Activated naive CD4-positive, alpha-beta T cell treated with anti-CD3 and anti-CD28 coated beads for 36 hours (primary cell): Measurements from ENCODE around the gene ROPN1L. TPM values are rescaled to one million over a fixed set of nuclear protein-coding genes. Genes with fewer than 3 reads are reported as not detected.

Experiments
- CTCF ChIA-PET: fragments of 350-600 bp; sonication (Branson Sonifier 250); formaldehyde crosslinking; loops from one replicate; lab custom pipeline; 2021; ENCODE audit warnings: antibody characterized with exemption; lab: Charles Lee
- DNase-seq: peaks from one replicate; pipeline ENCODE4 v3.0.0-alpha.2; 2020
- H3K27ac Mint-ChIP-seq: one replicate; pipeline ENCODE4 v1.8.0; 2021; ENCODE audit warnings: mild to moderate bottlenecking, mixed read lengths
- H3K27me3 Mint-ChIP-seq: one replicate; pipeline ENCODE4 v1.8.0; 2021; ENCODE audit warnings: low read depth, mixed read lengths
- H3K36me3 Mint-ChIP-seq: one replicate; pipeline ENCODE4 v1.8.0; 2021; ENCODE audit warnings: low read depth, mixed read lengths
- H3K4me1 Mint-ChIP-seq: one replicate; pipeline ENCODE4 v1.8.0; 2021; ENCODE audit warnings: low read depth, mixed read lengths
- H3K4me3 Mint-ChIP-seq: one replicate; pipeline ENCODE4 v1.8.0; 2021; ENCODE audit warnings: mild to moderate bottlenecking, moderate library complexity, mixed read lengths
- H3K9me3 Mint-ChIP-seq: one replicate; pipeline ENCODE4 v1.8.0; 2021; ENCODE audit warnings: mixed read lengths
- intact Hi-C: fragments of 100-400 bp; cut with micrococcal nuclease; formaldehyde crosslinking; loops from one replicate; pipeline ENCODE4 v1.15.1; 2023
- total RNA-seq, 2 experiments: library from RNA; stranded (reverse); gene quantifications; one replicate each; pipeline ENCODE4 v1.2.3, GENCODE V29; 2021

ROPN1L gene
- total RNA-seq, 2 experiments from 2014 or later = not detected

DNA sequence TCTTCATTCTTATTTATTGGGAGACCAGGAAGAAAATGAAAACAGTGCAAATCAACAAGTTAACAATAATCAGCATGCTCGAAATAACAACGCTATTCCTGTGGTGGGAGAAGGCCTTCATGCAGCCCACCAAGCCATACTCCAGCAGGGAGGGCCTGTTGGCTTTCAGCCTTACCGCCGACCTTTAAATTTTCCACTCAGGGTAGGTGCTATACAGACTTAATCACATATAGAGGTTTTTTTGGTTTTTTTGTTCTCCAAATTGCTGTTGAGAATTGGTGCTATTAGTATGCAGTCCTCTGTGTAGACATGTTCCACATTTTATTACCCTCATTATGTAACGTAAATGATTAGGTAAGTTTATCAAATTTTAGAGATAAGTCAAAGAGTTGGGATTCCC lies 30.3 kb upstream of the ROPN1L start:
- no peak for DNase-seq
- intact Hi-C loops = no loop called here
- Mint-ChIP-seq H3K9me3 (no peaks in the 10 kb centered on the region), H3K4me1 (no peaks in the 10 kb centered on the region), H3K4me3 (no peak overlapping the region), H3K27ac (no peak overlapping the region), H3K27me3 (no peaks in the 10 kb centered on the region), H3K36me3 (peaks cover 46% of the 10 kb centered on the region)
- CTCF ChIA-PET = no interaction called here

GRCh38 chr5:10416868-10417267 lies 24.8 kb upstream of the ROPN1L start:
- Mint-ChIP-seq H3K27ac (no peak overlapping the region), H3K4me1 (peaks cover 42% of the 10 kb centered on the region), H3K4me3 (no peak overlapping the region), H3K27me3 (no peaks in the 10 kb centered on the region), H3K36me3 (peaks cover 70% of the 10 kb centered on the region), H3K9me3 (no peaks in the 10 kb centered on the region)
- CTCF ChIA-PET = interaction anchor here (0.7 kb wide), 1 partner anchor 194 kb away, joined by 3 read pairs; no protein-coding TSS in a partner anchor
- no peak for DNase-seq
- intact Hi-C loops = no loop called here

GRCh38 chr5:10418654-10419345 lies 22.9 kb upstream of the ROPN1L start:
- CTCF ChIA-PET = interaction anchor here (0.6 to 2.3 kb wide), 4 partner anchors 34 to 209 kb away, joined by 4 to 9 read pairs (median 6); no protein-coding TSS in a partner anchor
- no peaks in the 10 kb centered on the region for H3K9me3 Mint-ChIP-seq
- H3K27me3 Mint-ChIP-seq = no peaks in the 10 kb centered on the region
- peaks cover 70% of the 10 kb centered on the region for H3K36me3 Mint-ChIP-seq
- no peak overlapping the region for H3K4me3 Mint-ChIP-seq
- H3K4me1 Mint-ChIP-seq = peaks cover 52% of the 10 kb centered on the region
- DNase-seq = peak; percentile 21
- no peak overlapping the region for H3K27ac Mint-ChIP-seq
- intact Hi-C loops = loop anchor here (1.0 kb wide), 5 partner anchors 63 to 726 kb away; no protein-coding TSS in a partner anchor

DNA sequence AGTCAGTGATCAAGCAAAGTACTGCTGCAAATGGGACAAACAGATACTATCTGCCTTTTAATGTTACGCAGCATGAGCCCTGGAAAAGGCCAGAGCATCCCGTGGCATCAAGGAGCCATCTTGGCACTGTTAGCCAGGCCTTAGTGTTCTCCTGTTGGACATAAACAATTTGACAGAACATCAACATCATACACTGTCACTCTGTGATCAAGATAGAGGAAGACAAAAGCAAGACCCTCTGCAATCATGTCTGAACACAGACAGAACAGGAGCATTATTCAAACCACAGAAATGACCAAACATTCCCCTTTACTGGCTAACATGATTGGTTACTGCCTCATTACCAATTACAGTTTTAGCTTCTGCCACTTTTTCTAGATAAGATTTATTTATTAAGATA lies 21.2 kb upstream of the ROPN1L start:
- Mint-ChIP-seq H3K4me3 (no peak overlapping the region), H3K9me3 (no peaks in the 10 kb centered on the region), H3K36me3 (peaks cover 70% of the 10 kb centered on the region), H3K27me3 (no peaks in the 10 kb centered on the region), H3K4me1 (peaks cover 52% of the 10 kb centered on the region), H3K27ac (no peak overlapping the region)
- no peak for DNase-seq
- intact Hi-C loops = loop anchor here (2.0 kb wide), 1 partner anchor 20 kb away; the partner anchor contains the start of gene ROPN1L
- CTCF ChIA-PET = interaction anchor here (1.0 to 2.3 kb wide), 2 partner anchors 19 to 137 kb away, joined by 3 to 9 read pairs; no protein-coding TSS in a partner anchor

GRCh38 chr5:10420932-10421331 lies 20.7 kb upstream of the ROPN1L start:
- H3K4me3 Mint-ChIP-seq = no peak overlapping the region
- no peaks in the 10 kb centered on the region for H3K9me3 Mint-ChIP-seq
- peaks cover 52% of the 10 kb centered on the region for H3K4me1 Mint-ChIP-seq

GRCh38 chr5:10421896-10422691 lies 19.6 kb upstream of the ROPN1L start:
- Mint-ChIP-seq H3K4me3 (no peak overlapping the region), H3K36me3 (peaks cover 74% of the 10 kb centered on the region), H3K27me3 (no peaks in the 10 kb centered on the region), H3K9me3 (no peaks in the 10 kb centered on the region), H3K27ac (no peak overlapping the region), H3K4me1 (peaks cover 52% of the 10 kb centered on the region)
- peak; percentile 51 for DNase-seq
- intact Hi-C loops = loop anchor here (2.0 kb wide), 1 partner anchor 19 kb away; the partner anchor contains the start of gene ROPN1L
- CTCF ChIA-PET = interaction anchor here (0.6 to 5.5 kb wide), 5 partner anchors 39 to 435 kb away, joined by 3 to 29 read pairs (median 5); no protein-coding TSS in a partner anchor

More at GRCh38 chr5:10420932-10421331, 20.7 kb upstream of the ROPN1L start:
- Mint-ChIP-seq H3K27me3 (no peaks in the 10 kb centered on the region), H3K36me3 (peaks cover 70% of the 10 kb centered on the region), H3K27ac (no peak overlapping the region)
- intact Hi-C loops = loop anchor here (2.0 kb wide), 1 partner anchor 20 kb away; the partner anchor contains the start of gene ROPN1L
- CTCF ChIA-PET = interaction anchor here (1.0 to 5.5 kb wide), 3 partner anchors 19 to 207 kb away, joined by 3 to 29 read pairs (median 17); no protein-coding TSS in a partner anchor
- DNase-seq = no peak

DNA sequence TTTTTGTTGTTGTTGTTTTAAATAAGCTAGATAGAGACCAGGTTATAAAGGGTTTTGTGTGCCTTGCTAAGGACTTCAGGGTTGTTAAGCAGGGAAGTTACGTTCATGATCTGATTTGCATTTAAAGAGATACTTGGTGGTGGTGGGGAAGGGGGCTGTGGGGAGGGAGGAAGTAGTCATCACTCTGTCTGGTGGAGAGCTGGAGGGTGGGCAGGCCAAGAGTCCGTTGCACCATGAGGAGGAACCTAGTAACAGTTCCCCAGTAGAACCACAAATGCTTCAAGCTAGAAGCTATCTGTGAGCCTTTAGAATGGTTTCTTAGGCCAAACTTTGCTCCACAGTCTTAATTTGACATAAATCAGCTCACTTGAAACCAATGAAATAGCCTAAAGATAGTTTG lies 18.7 kb upstream of the ROPN1L start:
- no peak for DNase-seq
- Mint-ChIP-seq H3K27me3 (no peaks in the 10 kb centered on the region), H3K4me3 (no peak overlapping the region), H3K4me1 (peaks cover 47% of the 10 kb centered on the region), H3K36me3 (peaks cover 72% of the 10 kb centered on the region), H3K27ac (no peak overlapping the region), H3K9me3 (no peaks in the 10 kb centered on the region)
- intact Hi-C loops = no loop called here
- CTCF ChIA-PET = interaction anchor here (0.6 to 5.5 kb wide), 9 partner anchors 8 to 434 kb away, joined by 3 to 29 read pairs (median 5); no protein-coding TSS in a partner anchor

DNA sequence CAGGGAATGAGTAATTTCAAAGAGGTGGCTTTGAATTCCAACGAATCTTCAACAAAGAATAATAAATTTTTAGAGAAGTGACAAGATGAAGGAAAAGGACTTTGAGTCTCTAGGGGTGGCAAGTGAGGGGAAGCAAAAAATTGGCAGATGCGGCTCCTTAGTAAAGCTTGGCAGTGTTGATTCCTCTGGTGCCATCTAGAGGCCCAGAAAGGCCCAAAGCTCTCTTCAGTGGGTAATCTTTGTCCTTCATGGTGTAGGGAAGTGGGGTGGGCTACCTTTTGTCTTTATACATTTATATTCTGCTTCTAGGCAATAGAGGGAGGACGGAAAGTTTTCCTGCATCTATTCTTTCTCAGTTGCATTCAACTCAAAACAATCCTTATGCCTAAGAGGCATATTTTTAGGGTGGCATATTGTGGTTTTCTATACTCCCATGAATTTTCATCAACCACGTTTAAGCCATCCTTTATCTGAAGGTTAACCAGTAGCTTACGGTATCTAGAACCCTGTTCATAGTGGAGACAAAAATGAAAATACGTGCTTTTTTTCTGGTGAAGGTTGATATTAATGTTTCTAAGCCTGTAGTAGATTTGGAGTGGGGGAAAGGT lies 17.5 kb upstream of the ROPN1L start:
- no peaks in the 10 kb centered on the region for H3K27me3 Mint-ChIP-seq
- intact Hi-C loops = loop anchor here (1.0 kb wide), 1 partner anchor 140 kb away; no protein-coding TSS in a partner anchor
- DNase-seq = peak; percentile 43
- H3K9me3 Mint-ChIP-seq = no peaks in the 10 kb centered on the region
- CTCF ChIA-PET = interaction anchor here (1.0 to 5.5 kb wide), 9 partner anchors 11 to 203 kb away, joined by 3 to 29 read pairs (median 4); no protein-coding TSS in a partner anchor
- peaks cover 63% of the 10 kb centered on the region for H3K36me3 Mint-ChIP-seq
- no peak overlapping the region for H3K27ac Mint-ChIP-seq
- H3K4me3 Mint-ChIP-seq = no peak overlapping the region
- peaks cover 35% of the 10 kb centered on the region for H3K4me1 Mint-ChIP-seq

- H3K4me3 Mint-ChIP-seq = no peak overlapping the region
- intact Hi-C loops = no loop called here
- peaks cover 43% of the 10 kb centered on the region for H3K36me3 Mint-ChIP-seq
- H3K4me1 Mint-ChIP-seq = peaks cover 10% of the 10 kb centered on the region
- H3K9me3 Mint-ChIP-seq = no peaks in the 10 kb centered on the region
- DNase-seq = no peak
- CTCF ChIA-PET = no interaction called here
- peak overlapping the region; percentile 7 for H3K27ac Mint-ChIP-seq
- H3K27me3 Mint-ChIP-seq = no peaks in the 10 kb centered on the region
These were observed 14.5 kb upstream of the ROPN1L start for GRCh38 chr5:10427201-10427600.

DNA sequence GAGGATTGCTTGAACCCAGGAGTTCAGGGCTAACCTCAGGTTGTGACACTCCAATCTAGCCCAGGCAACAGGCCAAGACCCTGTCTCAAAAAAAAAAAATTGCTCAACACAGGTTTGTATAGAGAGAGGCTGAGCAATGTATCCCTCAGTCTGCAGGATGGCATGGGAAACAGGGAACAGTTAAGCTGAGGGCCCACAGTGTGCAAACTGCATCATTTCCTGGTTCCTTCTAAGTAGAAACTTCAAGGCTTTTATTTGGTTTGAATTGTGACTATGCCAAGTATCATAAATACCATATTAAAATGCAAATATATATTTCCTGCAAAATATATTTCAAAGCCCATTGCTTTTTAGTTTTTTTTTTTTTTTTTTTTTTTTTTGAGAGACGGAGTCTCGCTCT lies 13.7 kb upstream of the ROPN1L start:
- intact Hi-C loops = no loop called here
- Mint-ChIP-seq H3K4me3 (no peak overlapping the region), H3K36me3 (peaks cover 42% of the 10 kb centered on the region), H3K27me3 (no peaks in the 10 kb centered on the region), H3K9me3 (no peaks in the 10 kb centered on the region), H3K4me1 (peaks cover 3% of the 10 kb centered on the region), H3K27ac (no peak overlapping the region)
- DNase-seq = no peak
- CTCF ChIA-PET = no interaction called here

GRCh38 chr5:10431415-10431814 lies 10.3 kb upstream of the ROPN1L start:
- intact Hi-C loops = no loop called here
- Mint-ChIP-seq H3K27ac (peak overlapping the region; percentile 25), H3K4me3 (no peak overlapping the region), H3K9me3 (no peaks in the 10 kb centered on the region), H3K4me1 (peaks cover 6% of the 10 kb centered on the region), H3K36me3 (peaks cover 36% of the 10 kb centered on the region), H3K27me3 (no peaks in the 10 kb centered on the region)
- CTCF ChIA-PET = no interaction called here
- DNase-seq = no peak
